HUES64 (cell line): ENCODE data around the gene SH3BP4.
"Not testable (repeated sequence)": the region's sequence is repeated elsewhere in the genome, so short reads cannot be mapped to it uniquely, and the experiment has no call there.

Experiments
- H3K27ac ChIP-seq: 2 replicates; pipeline ENCODE4 v1.7.0; 2013; ENCODE audit warnings: low read depth, low read length, inconsistent platforms
- H3K27me3 ChIP-seq: 2 replicates; pipeline ENCODE4 v1.6.1; 2013; ENCODE audit warnings: mild to moderate bottlenecking, low read length; ENCODE audit not compliant: insufficient read depth
- H3K36me3 ChIP-seq: 2 replicates; pipeline ENCODE4 v1.6.1; 2013; ENCODE audit warnings: mild to moderate bottlenecking, low read length; ENCODE audit not compliant: insufficient read depth
- H3K4me1 ChIP-seq: 2 replicates; pipeline ENCODE4 v1.6.1; 2013; ENCODE audit warnings: mild to moderate bottlenecking, low read length, moderate library complexity; ENCODE audit not compliant: insufficient read depth
- H3K4me3 ChIP-seq: 2 replicates; pipeline ENCODE4 v1.5.1; 2013; ENCODE audit warnings: mild to moderate bottlenecking, low read length, moderate library complexity
- H3K9ac ChIP-seq: 2 replicates; pipeline ENCODE4 v1.6.1; 2013; ENCODE audit warnings: mild to moderate bottlenecking, low read depth, low read length
- H3K9me3 ChIP-seq: 2 replicates; pipeline ENCODE4 v1.6.1; 2013; ENCODE audit warnings: low read depth, low read length; ENCODE audit not compliant: insufficient read depth
- WGBS: fragments of 150-250, 120-280 bp; methylation state at CpG from one replicate; pipeline ENCODE4 v1.1.7; 2013; ENCODE audit warnings: missing lambda C conversion rate; 5-methylcytosine and 5-hydroxymethylcytosine counted together

SH3BP4 gene

DNA sequence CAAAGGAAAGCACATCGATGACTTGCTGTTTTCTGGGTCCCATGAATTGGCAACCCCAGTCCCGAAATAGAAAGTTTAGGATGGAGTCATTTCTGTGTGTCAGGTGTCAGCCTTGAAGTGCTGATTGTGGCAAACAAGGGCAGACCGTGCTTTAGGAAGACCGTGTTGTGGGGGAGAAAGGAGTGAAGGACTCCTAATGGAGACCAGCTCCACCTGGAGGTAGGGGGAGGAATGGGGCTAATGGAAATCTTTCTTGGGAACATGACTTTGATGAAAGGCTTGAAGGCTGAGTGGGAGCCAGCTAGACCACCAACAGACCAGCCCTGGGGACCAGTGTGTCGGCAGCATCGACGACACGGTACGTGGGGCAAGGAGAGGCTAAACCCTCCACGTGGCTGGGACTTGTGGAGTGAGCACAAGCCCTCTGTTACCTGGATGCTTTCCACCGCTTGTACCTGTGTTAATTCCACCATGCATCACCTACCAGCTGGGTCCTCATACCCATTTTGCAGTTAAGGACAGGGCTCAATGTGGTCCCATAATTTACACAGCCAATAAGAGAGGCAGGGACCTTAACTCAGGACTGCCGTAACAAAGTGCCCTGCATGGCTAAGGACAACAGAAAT lies 104.2 kb downstream of the SH3BP4 start:
- no peaks in the 10 kb centered on the region for H3K27me3 ChIP-seq
- no peaks in the 10 kb centered on the region for H3K9me3 ChIP-seq
- H3K4me3 ChIP-seq: no peak overlapping the region
- H3K27ac ChIP-seq: no peak overlapping the region
- H3K4me1 ChIP-seq: no peaks in the 10 kb centered on the region; the same call in 1 of the 2 replicates
- H3K9ac ChIP-seq: no peak overlapping the region
- WGBS: 90% methylated on average over 12 of the region's 12 CpGs
- peaks cover 39% of the 10 kb centered on the region for H3K36me3 ChIP-seq

DNA sequence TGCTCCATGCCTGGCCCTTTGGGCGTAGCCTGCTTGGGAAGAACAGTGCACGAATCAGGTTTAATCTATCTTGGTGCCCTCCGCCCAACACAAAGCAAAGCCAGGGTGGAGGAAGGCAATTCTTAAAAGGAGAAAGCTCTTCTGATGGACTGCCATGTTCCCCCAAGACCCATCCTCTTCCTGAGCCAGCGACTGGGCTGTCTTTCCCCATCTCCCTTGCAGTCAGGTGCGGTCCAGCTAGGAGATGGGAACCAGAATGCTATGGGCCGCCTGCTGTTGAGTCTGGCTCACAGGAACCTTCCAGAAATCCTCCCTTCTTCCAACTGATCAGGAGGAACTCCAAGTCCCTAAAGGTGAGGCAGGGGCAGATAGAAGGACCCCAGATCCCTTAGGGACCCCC lies 105.0 kb downstream of the SH3BP4 start:
- Histone ChIP-seq H3K27me3 (no peaks in the 10 kb centered on the region), H3K4me1 (no peaks in the 10 kb centered on the region; the same call in 1 of the 2 replicates), H3K36me3 (peaks cover 39% of the 10 kb centered on the region), H3K9ac (no peak overlapping the region), H3K4me3 (no peak overlapping the region), H3K9me3 (no peaks in the 10 kb centered on the region), H3K27ac (no peak overlapping the region)
- WGBS: 91% methylated on average over 6 of the region's 6 CpGs

DNA sequence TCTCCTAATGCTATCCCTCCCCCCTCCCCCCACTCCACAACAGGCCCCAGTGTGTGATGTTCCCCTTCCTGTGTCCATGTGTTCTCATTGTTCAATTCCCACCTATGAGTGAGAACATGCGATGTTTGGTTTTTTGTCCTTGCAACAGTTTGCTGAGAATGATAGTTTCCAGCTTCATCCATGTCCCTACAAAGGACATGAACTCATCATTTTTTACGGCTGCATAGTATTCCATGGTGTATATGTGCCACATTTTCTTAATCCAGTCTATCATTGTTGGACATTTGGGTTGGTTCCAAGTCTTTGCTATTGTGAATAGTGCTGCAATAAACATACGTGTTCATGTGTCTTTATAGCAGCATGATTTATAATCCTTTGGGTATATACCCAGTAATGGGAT lies 105.8 kb downstream of the SH3BP4 start:
- H3K9me3 ChIP-seq, H3K27ac ChIP-seq, H3K4me3 ChIP-seq, H3K9ac ChIP-seq, H3K27me3 ChIP-seq, H3K4me1 ChIP-seq: not testable (repeated sequence)
- H3K36me3 ChIP-seq: peaks cover 30% of the 10 kb centered on the region
- no CpG with 5 or more reads among the region's 3 CpGs for WGBS

DNA sequence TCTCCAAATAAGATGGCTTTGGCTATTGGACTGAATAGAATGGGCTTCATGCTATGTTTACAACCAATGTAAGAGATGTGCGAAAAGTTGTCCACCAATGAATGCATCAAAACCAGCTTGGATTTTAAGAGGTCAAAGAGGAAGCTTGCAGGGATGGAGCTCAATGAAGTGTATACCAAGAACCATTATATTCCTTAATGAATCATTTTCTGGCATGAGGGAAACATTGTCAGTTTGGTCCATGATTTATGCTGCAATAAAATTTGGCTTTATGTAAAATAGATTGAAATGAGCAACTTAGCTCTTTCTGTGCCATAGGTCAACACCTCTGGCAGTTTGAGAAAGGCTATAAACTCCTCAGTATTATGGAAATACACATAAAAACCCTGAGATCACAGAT lies 107.3 kb downstream of the SH3BP4 start:
- Histone ChIP-seq H3K4me3 (no peak overlapping the region), H3K27ac (no peak overlapping the region), H3K4me1 (no peaks in the 10 kb centered on the region; the same call in 1 of the 2 replicates), H3K36me3 (peaks cover 15% of the 10 kb centered on the region), H3K27me3 (no peaks in the 10 kb centered on the region), H3K9me3 (no peaks in the 10 kb centered on the region), H3K9ac (no peak overlapping the region)
- 97% methylated on average over 1 of the region's 1 CpG for whole genome bisulfite sequencing

DNA sequence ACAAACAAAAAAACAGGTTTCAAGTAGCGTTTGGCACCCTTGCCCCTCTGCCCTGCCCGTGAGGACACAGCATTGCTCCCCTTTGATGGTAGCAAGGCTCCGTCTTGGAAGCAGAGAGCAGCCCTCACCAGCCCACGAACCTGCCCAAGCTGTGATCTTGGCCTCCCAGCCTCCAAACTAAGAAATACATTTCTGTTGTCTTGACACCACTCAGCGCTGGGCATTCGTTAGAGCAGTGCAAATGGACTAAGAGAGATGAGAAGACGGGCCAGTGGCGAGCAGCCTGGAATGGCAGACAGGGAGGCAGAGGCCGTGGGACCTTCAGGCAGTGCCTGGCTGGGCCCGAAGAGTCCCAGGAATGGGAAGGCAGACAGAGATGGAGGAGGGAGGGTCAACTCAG lies 109.8 kb downstream of the SH3BP4 start:
- Histone ChIP-seq H3K27ac (no peak overlapping the region), H3K4me1 (peaks cover 15% of the 10 kb centered on the region), H3K36me3 (no peaks in the 10 kb centered on the region), H3K9ac (no peak overlapping the region), H3K27me3 (no peaks in the 10 kb centered on the region), H3K4me3 (no peak overlapping the region), H3K9me3 (no peaks in the 10 kb centered on the region)
- 93% methylated on average over 10 of the region's 10 CpGs for WGBS

DNA sequence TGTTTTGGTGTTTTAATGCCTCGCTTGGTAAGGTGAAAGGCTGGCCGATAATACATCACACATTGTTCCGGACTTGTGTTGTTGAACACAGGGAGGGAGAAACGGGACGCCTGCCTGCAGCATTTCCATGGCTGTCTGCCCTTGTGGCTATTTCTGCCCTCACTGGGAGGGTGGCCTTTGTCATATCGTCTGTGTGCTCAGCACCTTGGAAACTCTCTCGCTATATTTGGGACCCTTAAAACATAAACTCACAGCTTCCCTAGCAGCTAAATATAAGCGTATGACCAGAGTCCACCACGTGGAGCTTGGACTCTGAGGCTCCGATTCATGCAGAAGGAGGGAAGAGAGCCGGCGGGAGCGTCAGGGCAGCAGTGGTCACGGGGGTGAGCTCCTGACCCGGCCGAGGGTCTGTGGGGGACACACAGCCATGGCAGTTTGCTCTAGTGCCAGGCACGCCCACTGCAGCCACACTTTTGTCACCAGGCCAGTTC lies 111.7 kb downstream of the SH3BP4 start:
- H3K27me3 ChIP-seq: no peaks in the 10 kb centered on the region
- WGBS: 86% methylated on average over 17 of the region's 17 CpGs
- no peak overlapping the region for H3K9ac ChIP-seq
- no peaks in the 10 kb centered on the region for H3K36me3 ChIP-seq
- peaks cover 19% of the 10 kb centered on the region for H3K4me1 ChIP-seq
- no peaks in the 10 kb centered on the region for H3K9me3 ChIP-seq
- H3K4me3 ChIP-seq: no peak overlapping the region
- H3K27ac ChIP-seq: no peak overlapping the region

DNA sequence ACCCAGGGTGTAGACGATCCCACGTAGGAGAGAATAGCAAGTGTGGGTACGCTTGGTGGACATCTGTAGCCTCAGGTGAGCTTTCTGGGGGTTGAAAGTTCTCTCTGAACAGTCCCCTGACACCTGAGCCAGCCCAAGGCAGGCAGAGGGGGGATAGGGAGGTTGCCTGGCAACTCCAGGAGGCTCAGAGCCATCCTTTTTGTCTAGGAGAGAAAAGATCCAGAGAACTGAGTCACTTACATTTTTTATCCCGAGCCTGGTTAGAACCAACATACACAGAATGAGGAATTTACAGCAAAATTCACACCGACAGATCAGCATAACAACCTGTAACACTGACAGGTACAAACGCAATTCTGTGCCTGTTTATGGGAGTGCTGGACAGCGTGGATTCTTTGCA lies 113.2 kb downstream of the SH3BP4 start:
- Histone ChIP-seq H3K9ac (no peak overlapping the region), H3K36me3 (no peaks in the 10 kb centered on the region), H3K27me3 (no peaks in the 10 kb centered on the region), H3K27ac (no peak overlapping the region), H3K4me3 (no peak overlapping the region), H3K4me1 (peaks cover 26% of the 10 kb centered on the region), H3K9me3 (no peaks in the 10 kb centered on the region)
- 86% methylated on average over 6 of the region's 7 CpGs for WGBS

DNA sequence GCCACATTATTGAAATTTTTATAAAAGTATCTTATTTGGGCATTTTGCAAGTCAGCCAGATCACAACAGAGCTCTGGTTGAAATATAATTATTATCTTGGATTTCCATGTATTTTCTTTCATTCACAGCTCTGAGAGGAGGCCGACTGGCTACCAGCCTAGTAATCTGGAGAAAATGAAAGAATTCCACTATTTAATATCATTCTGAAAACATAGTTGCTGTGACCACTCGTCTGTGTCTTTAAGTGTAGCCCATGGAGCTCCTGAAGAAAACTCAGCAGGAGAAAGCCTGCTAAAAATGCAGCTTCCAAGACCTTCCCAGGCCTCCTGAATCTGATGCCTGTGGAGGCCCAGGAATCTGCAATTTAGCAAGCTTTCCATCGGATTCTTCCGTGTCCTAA lies 114.7 kb downstream of the SH3BP4 start:
- Histone ChIP-seq H3K36me3 (no peaks in the 10 kb centered on the region), H3K27ac (peak overlapping the region; percentile 53), H3K9ac (peak overlapping the region; percentile 40; the same call in 1 of the 2 replicates), H3K4me1 (peaks cover 33% of the 10 kb centered on the region), H3K9me3 (no peaks in the 10 kb centered on the region), H3K27me3 (no peaks in the 10 kb centered on the region), H3K4me3 (no peak overlapping the region)
- 62% methylated on average over 3 of the region's 4 CpGs for WGBS

DNA sequence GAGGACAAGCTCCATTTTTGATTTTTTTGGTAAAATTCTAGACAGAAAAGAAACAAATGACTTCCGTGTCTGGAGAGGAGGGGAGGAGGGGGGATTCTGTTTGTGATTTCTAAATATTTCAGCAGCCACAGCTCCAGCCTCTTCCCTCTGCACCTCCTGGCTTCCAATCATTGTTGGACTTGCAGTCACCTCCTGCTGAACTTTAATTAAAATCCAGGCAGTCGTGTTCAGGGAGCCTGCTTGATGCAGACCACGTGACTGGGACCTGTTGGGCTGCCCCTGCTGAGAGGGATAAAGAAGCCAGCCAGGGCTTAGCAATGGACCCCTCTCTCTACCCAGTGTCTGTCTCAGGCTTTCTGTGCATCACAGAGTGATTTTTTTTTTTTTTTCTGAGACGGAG lies 115.1 kb downstream of the SH3BP4 start:
- no peak overlapping the region for H3K4me3 ChIP-seq
- peak overlapping the region; percentile 40; the same call in 1 of the 2 replicates for H3K9ac ChIP-seq
- no peaks in the 10 kb centered on the region for H3K27me3 ChIP-seq
- no peaks in the 10 kb centered on the region for H3K36me3 ChIP-seq
- H3K4me1 ChIP-seq: peaks cover 33% of the 10 kb centered on the region
- H3K9me3 ChIP-seq: no peaks in the 10 kb centered on the region
- WGBS: 19% methylated on average over 4 of the region's 4 CpGs
- peak overlapping the region; percentile 53 for H3K27ac ChIP-seq

DNA sequence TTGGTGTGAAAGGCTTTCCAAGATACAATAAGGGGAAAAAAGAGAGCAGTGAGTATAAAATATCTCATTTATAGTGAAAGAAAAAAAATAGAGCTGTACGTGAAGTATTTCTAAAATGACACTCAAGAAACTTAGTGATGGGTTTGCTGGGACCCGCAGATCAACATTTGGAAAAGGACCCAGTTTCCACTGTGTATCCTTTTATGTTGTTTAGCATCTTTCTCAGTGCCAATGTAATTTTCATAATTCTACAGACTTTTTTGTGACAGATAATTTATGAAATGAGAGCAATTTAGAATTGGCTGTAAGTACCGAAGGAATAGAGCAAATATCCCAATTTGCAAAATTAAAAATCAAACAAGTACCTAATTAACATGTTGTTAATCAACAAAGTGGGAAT lies 116.9 kb downstream of the SH3BP4 start:
- Histone ChIP-seq H3K4me3 (no peak overlapping the region), H3K27ac (no peak overlapping the region), H3K4me1 (peaks cover 33% of the 10 kb centered on the region), H3K9me3 (no peaks in the 10 kb centered on the region), H3K27me3 (no peaks in the 10 kb centered on the region), H3K36me3 (no peaks in the 10 kb centered on the region), H3K9ac (no peak overlapping the region)
- 75% methylated on average over 2 of the region's 3 CpGs for WGBS

DNA sequence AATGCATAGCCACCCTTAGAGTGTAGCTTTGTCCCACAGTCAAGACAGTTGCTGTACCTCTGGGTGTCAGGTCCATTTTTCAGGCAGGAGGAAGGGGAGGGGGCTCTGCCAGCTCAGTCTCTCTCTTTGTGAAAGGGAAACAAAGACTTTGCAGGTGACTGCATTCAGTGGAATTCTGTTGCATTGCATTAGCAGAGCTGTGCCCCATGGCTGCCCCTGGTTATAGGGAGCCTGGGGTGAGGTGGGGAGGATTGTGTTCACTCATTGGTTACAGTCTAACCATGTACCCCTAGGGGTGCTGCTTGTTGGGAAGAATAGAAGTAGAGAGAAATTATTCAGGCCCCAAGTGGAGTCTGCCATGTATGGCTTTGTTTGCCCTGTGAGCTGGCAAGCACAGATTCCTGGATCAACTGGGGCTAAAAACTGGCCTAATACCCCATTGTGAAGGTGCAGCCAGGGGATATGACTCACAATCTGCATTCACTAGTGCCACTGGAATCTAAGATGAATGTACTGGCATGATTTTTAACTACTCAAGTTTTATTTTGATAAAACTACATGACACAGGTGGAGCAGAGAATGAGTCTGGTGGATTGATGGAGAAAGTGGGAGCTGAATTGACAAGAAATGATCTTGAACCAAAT lies 118.4 kb downstream of the SH3BP4 start:
- H3K9ac ChIP-seq: 0 out of 2 replicates have a peak overlapping the region, but pooled peaks have one; percentile 4
- H3K27ac ChIP-seq: peak overlapping the region; percentile 34
- H3K4me3 ChIP-seq: no peak overlapping the region
- H3K4me1 ChIP-seq: peaks cover 32% of the 10 kb centered on the region
- H3K9me3 ChIP-seq: no peaks in the 10 kb centered on the region
- no peaks in the 10 kb centered on the region for H3K27me3 ChIP-seq
- H3K36me3 ChIP-seq: no peaks in the 10 kb centered on the region
